Measurements from ENCODE around the gene DDX10.

GRCh38 chr11:108904480-108904879 is 239.6 kb downstream of the DDX10 start:
- TF ChIP-seq CTCF (IDR thresholded peaks at IDR 0.05) (no peak), POLR2A (IDR thresholded peaks at IDR 0.05) (no peak)
